CD1c-positive myeloid dendritic cell (primary cell): ENCODE measurements around the gene MRTO4.
"Not testable (repeated sequence)": the region's sequence is repeated elsewhere in the genome, so short reads cannot be mapped to it uniquely, and the experiment has no call there.

Experiments used
- DNase-seq: peaks from one replicate; pipeline ENCODE4 v3.0.0-alpha.2; 2016; ENCODE audit errors: extremely low spot score

The MRTO4 gene

DNA sequence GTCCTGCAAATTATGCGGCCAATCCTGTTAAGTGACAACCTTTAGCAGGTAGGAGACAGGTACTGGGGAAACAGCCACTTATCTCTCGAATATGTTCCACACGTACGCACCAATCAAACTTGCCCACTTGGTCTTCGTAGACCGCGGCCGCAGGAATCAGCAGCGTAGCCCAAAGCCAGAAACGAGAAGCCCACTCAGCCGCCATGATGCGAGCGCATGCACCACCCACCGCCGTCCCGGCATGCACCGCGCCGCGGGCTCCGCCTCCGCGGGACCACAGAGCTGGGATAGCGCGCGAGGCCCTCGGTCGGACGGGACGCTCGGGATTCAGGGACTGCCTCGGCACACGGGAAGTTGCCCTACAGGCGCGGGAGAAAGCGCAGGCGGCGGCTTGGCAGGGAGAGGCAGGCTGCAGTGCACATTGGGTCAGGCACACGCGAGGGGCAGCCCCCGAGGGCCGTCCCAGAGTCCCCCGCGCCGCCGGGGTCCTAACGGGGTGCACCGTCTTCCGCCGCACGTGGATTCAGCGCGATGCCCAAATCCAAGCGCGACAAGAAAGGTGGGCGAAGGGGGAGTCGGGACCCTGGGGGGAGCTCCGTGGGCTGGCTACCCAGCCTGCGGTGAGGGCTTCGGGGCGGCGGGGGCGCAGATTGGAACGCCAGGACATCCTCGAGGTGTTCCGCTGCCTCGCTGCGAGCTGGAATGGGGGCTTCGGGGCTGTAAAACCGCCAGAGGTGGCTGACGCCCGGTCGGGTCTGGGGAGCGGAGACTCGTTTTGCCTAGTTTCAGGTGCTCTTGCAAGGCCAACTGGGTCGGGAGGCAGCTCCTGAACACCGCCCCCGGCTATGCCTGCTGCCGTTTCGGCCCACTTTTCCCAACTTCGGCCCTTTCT is at the start of gene MRTO4, which contains the start of gene EMC1:
TSS of gene MRTO4 (plus strand) at position 501 of the 892 bp plus-strand sequence. CDS start at position 532, 31 bp downstream.
TSS of gene EMC1 (minus strand) at position 220 of the 892 bp plus-strand sequence. CDS start at position 205, 15 bp downstream.
- DNase-seq, result peak; percentile 95

DNA sequence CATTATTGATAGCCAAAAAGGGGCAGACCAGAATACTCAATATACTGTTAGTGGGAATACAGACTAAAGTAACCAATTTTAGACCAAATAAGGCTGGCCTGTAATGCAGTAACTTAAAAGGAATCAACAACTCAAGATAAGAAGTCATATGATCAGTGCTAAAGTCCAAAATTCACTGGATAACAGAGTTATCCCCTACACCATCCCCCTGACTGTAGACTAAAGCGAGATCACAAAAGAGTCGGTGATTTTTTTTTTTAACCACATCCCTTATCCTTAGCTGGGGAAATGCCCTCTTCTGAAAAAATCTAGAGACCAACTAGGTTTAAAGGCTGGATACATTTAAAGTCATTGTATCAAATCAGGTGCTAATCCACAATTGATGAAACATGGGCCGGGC is 49.2 kb upstream of the MRTO4 start:
- no peak for DNase-seq

DNA sequence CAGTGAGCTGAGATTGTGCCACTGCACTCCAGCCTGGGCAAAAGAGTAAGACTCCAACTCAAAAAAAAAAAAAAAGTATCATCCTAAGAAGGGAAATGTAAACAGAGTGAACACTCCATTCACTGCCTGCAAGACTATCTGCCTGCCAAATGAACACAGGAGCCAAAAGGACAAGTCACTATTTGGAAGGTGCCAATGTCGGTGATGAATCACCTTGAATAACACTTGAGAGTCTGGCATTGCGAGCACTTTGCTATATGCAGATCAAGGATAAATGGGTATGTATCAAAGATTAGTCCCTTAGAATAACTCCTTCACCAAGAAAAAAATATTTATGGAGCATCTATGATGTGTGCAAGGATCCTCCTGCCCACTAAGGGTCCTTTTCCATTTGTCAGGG is 48.2 kb upstream of the MRTO4 start:
- DNase-seq, result no peak

DNA sequence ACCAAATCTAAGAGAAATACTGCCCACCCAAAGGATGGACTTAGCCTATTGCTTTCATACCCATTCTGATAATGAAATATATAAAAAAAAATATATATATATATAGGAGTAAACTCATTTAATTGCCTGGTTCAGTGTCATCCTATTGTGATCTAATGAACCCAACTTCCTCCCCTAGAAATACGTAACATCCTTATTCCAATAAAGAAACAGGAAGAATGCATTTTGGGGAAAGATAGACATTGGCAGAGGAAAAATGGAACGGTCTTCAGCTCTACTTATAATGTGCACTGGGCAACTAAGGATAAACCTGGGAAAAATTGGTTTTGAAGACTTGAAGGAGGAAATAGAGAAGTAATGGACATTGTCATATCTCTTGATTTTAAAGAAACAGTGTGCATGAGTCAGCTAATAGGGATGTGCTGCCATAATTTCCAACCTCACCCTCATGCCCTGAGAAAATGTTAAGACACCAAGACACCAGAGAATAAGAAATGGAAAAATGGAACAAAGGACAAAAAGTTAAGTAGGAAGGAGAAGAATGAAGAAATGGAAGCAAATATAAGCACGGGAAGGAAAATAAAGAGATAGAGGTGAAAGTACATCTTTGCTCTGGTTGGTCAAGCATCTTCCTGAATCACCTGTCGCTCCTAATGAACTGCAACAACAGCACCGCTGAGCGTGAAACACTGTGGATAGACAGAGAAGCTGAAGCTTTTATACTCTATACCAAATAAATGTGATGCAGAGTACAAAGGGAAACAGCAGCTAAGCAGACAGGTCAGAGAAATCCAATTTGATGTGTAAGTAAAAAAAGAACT is 46.9 kb upstream of the MRTO4 start:
- peak; percentile 56 for DNase-seq

DNA sequence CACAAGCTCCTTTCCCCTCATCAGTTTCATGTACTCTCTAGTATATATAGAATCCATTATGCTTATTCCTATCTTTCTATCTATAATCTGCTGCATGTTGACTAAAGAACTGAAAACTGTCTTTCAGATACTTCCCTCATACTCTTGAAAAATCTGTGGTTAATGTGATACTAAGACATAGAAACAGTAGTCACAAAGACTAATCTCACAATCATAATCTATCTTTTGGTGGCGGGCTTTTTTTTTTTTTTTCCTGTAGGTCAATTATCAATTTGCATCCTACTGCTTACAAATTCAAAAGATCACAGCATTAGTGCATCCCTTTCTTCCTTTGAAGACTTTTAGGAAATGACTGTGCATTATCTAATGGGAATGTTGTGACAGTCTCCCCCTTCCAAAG is 46.2 kb upstream of the MRTO4 start:
- no peak for DNase-seq

DNA sequence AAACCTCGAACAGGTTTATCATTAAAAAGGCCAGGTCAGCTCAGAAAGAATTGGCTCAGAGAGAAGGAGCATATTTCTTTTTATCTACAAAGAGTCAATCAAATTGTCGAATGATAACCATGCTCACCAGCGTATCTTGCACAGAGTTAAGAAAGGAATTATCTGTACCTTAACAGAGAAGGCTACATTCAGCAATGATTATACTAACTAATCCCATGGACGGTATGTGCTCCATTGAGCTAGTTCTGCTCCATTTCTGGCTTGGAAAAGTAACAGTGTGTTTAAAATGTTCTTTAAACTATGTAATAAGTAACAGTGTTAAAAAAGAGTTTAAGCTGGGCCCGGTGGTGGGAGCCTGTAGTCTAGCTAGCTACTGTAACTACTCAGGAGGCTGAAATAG is 45.8 kb upstream of the MRTO4 start:
- no peak for DNase-seq

DNA sequence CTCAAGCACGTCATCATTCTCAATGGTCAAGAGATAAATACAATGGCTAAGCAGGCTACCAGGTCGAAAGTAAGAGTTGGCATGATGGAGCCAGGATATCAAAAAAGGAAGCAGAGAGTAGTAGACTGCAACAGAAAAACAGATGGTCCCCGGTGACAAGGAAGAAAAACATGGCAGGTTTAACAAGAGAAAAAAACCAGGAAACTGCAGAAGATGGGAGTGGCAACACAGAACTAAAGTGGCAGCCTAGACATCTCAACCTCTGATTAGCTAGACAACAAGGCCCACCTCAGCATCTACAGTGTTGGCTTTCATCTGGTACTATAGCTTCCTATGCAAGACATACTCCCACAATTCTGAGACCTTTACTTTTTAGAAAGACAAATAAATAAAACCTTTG is 44.7 kb upstream of the MRTO4 start:
- DNase-seq, result no peak

DNA sequence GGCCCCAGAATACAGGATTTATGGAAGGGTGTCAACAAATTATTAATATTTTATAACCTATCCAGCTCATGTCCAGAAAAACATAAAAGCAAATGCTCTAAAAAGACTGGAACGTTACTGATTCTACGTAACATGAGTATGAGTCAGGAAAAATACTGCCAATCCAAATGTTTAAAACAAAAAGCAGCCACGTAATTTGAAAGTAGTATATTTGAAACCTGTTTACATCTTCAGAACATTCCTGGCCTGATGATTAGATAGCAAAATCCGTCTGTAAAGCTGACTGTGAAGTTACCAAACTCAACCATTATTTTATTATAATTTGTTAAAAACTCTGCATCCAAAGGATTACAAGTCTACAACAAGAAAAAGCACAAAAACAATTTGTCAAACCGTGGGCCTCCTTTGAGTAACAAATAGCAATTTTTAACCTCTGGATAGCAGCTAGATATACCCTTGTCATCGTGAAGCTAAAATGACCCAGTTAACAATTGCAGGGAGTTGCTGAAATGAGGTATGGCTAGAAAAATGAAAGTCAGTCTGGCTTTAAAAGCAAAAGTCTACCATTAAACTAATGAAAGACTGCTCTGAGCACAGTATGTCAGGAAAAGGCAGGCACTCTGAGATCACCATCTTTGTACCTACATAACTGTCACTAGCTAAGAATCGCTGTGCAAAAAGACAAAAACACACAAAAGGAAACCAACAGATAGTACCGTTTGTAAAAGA is 42.7 kb upstream of the MRTO4 start:
- DNase-seq, result peak; percentile 3

DNA sequence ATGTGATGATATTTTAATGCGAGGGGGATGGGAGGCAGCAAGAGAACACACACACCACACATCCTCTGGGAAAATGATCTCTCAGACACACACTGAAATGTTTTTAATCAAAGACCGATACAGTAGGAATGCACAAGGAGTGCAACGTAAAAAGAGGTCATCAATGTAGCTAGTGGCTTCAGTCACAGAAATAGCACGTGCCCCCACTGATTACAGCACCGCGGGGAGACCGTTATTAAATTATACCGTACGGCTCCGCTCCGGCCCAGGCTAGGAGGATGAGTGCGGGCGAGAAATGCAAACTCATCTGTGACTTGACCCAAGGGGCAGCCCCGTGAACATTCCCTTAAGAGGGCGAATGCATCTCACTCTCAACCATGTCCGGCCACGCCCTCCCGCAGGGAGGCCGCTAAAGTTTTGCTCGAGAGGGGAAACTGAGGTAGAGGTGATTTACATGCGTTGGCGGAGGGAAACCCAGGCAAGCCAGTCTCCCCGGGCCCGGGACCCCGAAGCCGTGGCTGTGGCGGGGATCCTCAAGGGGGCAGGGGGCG is 42.1 kb upstream of the MRTO4 start:
- peak; percentile 60 for DNase-seq

DNA sequence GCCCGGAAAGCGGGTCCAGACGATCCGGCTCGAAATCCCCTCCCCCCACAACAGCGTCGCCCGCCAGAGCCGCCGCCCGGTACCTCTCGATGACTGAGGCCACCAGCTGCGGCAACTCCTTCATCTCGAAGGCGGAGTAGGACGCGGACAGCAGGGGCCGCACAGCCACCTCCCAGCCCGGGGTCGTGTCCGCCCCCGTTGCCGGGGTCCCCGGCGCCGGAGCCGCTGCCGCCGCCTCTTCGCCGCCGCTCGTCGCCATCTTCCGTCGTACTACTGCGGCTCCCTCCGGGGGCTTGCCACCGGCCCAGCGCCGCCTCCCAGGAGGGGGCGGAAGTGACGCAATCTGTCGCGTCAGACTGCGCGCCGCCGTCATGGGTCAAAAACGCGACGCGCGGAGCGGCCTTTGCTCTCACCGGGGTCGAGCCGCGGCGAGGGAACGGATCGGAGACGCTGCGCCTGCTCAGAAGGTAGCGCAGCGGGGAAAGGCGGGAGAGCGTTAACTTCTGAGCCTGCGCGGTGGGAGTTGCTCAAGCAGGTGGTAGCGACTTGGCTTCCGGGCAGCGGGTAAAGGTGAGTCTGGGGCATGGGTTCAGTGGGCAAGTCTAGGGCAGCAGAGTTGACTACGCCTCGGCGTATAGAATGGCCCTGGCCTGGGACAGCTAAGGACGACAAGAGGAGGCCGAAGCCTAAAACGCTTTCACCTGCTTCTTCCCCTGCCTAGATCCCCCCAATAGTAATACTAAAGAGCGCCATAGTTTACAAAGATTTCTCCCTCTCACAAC is 41.4 kb upstream of the MRTO4 start, which contains the start of gene UBR4:
TSS of gene UBR4 (minus strand) at position 277 of the 782 bp plus-strand sequence. CDS start at position 259, 18 bp downstream.
- peak; percentile 99 for DNase-seq

DNA sequence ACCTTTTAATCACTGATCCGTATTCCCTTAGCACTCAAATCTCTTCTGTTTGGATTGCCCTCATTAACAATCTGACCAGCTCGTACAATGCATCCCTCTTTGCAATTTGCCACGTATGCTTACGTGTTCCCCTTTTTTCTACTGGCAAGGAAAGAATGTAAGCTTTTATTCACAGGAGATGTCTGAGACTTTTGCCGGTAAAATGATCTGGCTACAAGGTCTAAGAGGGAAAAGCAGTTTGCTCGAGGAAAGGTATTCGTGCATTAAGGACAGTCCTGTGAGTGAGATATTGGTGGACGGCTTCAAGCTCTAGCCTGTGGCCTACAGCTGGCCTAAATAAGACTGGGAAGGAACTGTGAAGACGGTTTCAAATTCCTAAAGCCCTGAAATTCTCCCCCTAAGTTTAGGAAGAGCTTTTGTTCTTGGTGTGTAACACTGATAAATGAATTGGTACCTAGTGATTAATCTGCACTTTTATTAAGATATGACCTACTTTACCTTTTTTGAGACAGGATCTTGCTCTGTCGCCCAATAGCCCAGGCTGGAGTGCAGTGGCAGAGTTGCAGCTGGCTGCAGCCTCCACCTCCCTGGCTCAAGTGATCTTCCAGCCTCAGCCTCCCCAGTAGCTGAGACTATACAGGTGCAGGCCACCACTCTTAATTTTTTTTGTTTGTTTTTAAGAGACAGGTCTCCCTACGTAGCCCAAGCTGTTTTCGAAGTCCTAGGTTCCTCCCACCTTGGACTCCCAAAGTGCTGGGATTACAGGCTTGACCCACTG is 40.6 kb upstream of the MRTO4 start:
- DNase-seq, result peak; percentile 37

DNA sequence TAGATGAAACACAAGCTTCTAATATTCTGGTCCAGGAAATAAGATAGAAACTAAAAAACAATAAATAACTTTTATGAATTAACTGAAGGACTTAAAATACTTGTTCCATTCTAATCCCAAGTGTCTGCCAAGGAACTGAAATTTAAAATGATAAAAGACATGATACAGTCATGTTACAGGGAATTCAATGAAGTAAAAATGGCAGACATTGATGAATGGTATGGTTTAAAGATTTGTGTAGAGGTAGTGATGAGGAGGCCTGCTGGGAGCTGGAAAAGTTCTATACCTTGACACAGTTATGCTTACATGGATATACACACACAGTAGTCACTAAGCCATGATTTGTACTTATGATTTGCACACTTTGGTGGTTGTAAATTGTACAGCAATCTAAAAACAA is 39.4 kb upstream of the MRTO4 start:
- no peak for DNase-seq

DNA sequence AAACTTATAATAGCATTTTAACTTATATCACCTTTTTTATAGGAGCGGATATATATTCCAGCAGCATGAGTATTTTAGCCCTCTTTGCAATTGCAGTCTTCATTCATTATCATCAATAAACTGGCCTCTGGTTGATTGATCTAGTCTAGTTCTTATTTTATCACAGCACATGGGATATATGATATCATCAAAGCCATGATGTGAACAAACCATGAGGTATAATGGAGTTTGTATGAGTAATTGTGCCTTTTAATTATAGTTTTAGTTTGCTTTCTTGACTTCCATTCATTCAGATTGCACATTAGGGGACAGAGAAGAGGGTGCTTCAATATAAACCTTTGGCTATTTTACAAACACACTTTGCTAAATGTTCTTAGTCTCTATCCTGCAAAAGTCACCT is 38.0 kb upstream of the MRTO4 start:
- DNase-seq, result no peak

DNA sequence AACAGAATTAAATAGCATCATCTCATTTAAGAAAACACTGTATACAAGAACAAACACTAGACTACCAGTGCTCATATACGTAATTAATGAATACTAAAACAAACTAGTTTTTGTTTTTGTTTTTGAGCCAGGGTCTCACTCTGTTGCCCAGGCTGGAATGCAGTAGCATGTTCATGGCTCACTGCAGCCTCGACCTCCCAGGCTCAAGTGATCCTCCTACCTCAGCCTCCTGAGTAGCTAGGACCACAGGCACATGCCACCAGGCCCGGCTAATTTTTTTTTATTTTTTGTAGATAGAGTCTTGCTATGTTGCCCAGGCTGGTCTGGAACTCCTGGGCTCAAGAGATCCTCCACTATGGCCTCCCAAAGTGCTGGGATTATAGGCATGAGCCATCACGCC is 35.0 kb upstream of the MRTO4 start:
- DNase-seq, result not testable (repeated sequence)

DNA sequence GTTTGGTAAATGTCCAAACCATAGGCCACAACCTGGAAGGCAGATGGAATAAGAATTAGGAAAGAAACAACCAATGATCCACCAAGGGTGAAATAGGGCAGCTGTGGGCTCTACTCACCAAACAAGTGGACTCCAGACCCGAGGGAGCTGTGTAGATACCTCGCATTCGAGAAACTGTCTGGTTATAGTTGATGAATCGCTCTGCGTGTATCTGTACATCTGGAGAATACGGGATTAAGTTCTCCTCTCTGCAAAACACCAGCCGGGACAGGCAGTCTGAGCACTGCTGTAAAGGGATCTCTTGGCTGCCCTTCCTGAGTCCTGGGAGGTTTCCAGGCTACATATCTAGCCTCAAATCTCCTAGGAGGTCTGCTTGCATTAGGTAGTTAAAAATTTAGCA is 32.2 kb upstream of the MRTO4 start:
- no peak for DNase-seq

DNA sequence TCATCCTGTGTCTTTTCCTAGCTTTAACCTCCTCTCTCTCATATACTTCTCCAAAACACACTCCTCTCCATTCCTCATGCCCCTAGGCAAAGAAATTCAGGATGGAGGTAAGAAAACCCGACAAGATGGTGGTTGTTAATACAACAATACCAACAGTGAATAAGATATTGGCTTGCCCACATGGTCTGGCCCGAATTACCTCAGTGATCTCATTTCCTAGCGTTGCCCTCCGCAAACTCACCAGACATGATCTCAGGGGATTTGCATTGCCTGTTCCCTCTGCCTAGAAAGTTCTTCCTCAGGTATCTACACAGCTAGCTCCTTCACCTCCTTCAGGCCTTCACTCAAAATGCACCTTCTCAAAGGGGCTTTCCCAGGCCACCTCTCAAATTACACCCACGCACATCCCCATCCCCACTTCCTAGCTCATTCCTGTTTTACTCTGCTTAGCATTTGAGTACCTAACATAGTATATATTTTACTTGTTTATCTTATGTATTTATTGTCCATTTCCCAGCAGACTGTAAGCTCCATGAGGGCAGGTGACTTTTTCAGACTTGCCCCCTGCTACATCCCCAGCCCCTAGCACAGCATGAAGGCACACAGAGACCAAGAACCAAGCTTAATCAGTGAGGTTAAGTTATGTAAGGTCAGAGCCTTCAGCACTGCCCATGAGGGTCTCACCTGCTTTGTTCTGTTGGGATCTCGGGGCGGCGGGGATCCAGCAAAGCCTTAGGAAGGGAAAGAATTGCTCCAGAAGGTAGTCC is 31.3 kb upstream of the MRTO4 start:
- no peak for DNase-seq

DNA sequence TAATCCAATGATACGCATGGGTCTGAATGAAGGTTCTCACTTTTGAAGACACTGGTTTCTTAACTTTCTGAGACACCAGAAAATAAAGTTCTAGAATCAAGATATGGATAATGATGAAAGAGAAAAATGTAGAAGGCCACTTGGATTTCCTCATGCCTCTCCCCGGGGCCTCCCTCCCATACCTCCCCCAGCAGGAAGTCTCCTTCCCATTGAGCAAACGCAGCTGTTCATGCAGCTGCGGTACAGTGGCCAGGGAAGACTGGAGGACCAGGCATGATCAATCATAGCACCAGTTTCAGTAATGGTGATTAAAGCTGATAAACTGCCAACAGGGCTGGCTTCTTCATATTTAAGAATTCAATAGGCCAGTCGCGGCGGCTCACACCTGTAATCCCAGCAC is 30.6 kb upstream of the MRTO4 start:
- DNase-seq, result no peak

DNA sequence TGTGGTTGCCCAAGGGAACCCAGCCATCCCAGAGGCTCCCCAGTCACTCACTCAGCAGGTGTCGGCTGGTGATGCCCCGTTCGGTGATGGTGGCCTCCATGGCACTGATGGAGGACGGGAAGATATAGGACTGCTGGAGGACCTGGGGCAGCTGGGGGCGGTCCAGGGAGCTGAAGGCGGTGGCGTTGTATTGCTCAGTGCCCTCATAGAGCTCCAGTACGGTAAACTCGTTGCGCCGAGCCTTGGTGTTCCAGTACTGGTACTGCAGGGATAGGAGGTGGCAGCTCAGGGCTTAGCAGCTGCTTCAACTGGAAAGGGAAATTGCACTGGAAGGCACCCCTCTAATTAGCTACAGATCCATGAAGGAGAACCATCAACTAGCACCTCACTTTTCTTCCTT is 29.0 kb upstream of the MRTO4 start:
- DNase-seq, result no peak
